Panc1 (cell line): ENCODE results near the gene ZNF684. TPM values are rescaled to one million over a fixed set of nuclear protein-coding genes. Genes with fewer than 3 reads are reported as not detected.

Experiments used
- ATAC-seq: fragments of 200-7000 bp; cut with Tn5 transposase; 2 replicates; pipeline ENCODE4 v1.9.1; 2020; ENCODE audit warnings: mild to moderate bottlenecking, moderate library complexity
- BruUV-seq: library from RNA; stranded (reverse); fragments of 400-500 nt; replicated peaks from 2 replicates; lab custom pipeline; 2021; lab: Mats Ljungman, UMichigan
- CTCF ChIA-PET: fragments of 300-600 bp; sonication (Branson Sonifier 250); formaldehyde crosslinking; loops from one replicate; lab custom pipeline; 2022; ENCODE audit warnings: antibody characterized with exemption; lab: Charles Lee
- POLR2A ChIA-PET: fragments of 300-600 bp; sonication (Branson Sonifier 250); formaldehyde crosslinking; loops from one replicate; lab custom pipeline; 2022; ENCODE audit warnings: antibody characterized with exemption; lab: Charles Lee
- DNase-seq: peaks from one replicate; pipeline ENCODE4 v3.0.0-alpha.2; 2010; ENCODE audit warnings: low read depth, low spot score
- H3K27ac ChIP-seq: 2 replicates; pipeline ENCODE4 v1.5.1; 2011; ENCODE audit warnings: mild to moderate bottlenecking, low read length, inconsistent platforms
- H3K27me3 ChIP-seq: fragments of 200-500 bp; sonication (Bioruptor generic); 2 replicates; pipeline ENCODE4 v1.6.0; 2014; ENCODE audit warnings: low read length, inconsistent platforms; ENCODE audit not compliant: control insufficient read depth, insufficient read depth
- H3K36me3 ChIP-seq: fragments of 200-500 bp; sonication (Bioruptor generic); 2 replicates; pipeline ENCODE4 v1.5.1; 2014; ENCODE audit warnings: inconsistent platforms, mild to moderate bottlenecking, low read length, moderate library complexity; ENCODE audit not compliant: control insufficient read depth, insufficient read depth
- H3K4me1 ChIP-seq: 2 replicates; pipeline ENCODE4 v1.5.1; 2011; ENCODE audit warnings: inconsistent platforms, mild to moderate bottlenecking, low read length, moderate library complexity; ENCODE audit not compliant: control insufficient read depth, insufficient read depth
- H3K4me3 ChIP-seq, 2 experiments: 2 replicates each; pipeline ENCODE4 v1.5.1; 2011 to 2012; ENCODE audit warnings: low read depth in 2 of 2, low read length in 2 of 2, mild to moderate bottlenecking in 2 of 2, inconsistent platforms in 1 of 2, moderate library complexity in 1 of 2
- H3K9me3 ChIP-seq: fragments of 200-500 bp; sonication (Bioruptor generic); 2 replicates; pipeline ENCODE4 v1.5.1; 2014; ENCODE audit warnings: low read depth, mild to moderate bottlenecking, inconsistent platforms, low read length, moderate library complexity; ENCODE audit not compliant: control insufficient read depth, insufficient read depth
- CTCF ChIP-seq: fragments of 450-650 bp; IDR thresholded peaks from 2 replicates; pipeline ENCODE4 v1.5.1; 2017; ENCODE audit warnings: mild to moderate bottlenecking
- POLR2AphosphoS5 ChIP-seq: IDR thresholded peaks from 2 replicates; pipeline ENCODE4 v1.6.1; 2012; ENCODE audit warnings: mild to moderate bottlenecking, low read depth, low read length, moderate library complexity
- REST ChIP-seq, 2 experiments: IDR thresholded peaks; 2 replicates each; pipeline ENCODE4 v1.6.1; 2011 to 2012; ENCODE audit warnings: low read depth in 2 of 2, control low read depth in 1 of 2, low read length in 1 of 2, mild to moderate bottlenecking in 1 of 2, moderate library complexity in 1 of 2; ENCODE audit not compliant: insufficient read depth in 1 of 2
- SIN3A ChIP-seq: IDR thresholded peaks from 2 replicates; pipeline ENCODE4 v1.6.1; 2012; ENCODE audit warnings: low read depth, mild to moderate bottlenecking, low read length, moderate library complexity, borderline replicate concordance; ENCODE audit not compliant: insufficient read depth
- TCF7L2 ChIP-seq: IDR thresholded peaks from 2 replicates; pipeline ENCODE4 v1.6.1; 2011; ENCODE audit warnings: mild to moderate bottlenecking, low read depth, low read length, inconsistent platforms
- in situ Hi-C: cut with HindIII; loops from 2 replicates; pipeline ENCODE4 v1.10.0; 2016; ENCODE audit warnings: low sequenced_read_pairs, low pct_unique_long_range_greater_than_20kb
- intact Hi-C: fragments of 100-400 bp; cut with micrococcal nuclease; formaldehyde crosslinking; loops from one replicate; pipeline ENCODE4 v1.10.0; 2022; ENCODE audit not compliant: unreplicated experiment
- total RNA-seq: library from RNA; stranded (reverse); gene quantifications from one replicate; pipeline ENCODE4 v1.2.1, GENCODE V29; 2021; ENCODE audit not compliant: unreplicated experiment

Gene ZNF684
- total RNA-seq, 1 experiment from 2014 or later: 5.3 TPM

GRCh38 chr1:40583980-40584379, 52.5 kb downstream of the ZNF684 start:
- TF ChIP-seq CTCF (no peak), SIN3A (no peak), POLR2AphosphoS5 (no peak), REST (IDR thresholded peaks at IDR 0.05; ENCODE audit: insufficient read depth in 1 of 2, low read depth in 2 of 2, low read length in 1 of 2) (no peak), TCF7L2 (no peak)
- Histone ChIP-seq H3K27me3 (no peaks in the 10 kb centered on the region; the same call in 1 of the 2 replicates), H3K4me1 (no peaks in the 10 kb centered on the region; the same call in 1 of the 2 replicates), H3K36me3 (no peaks in the 10 kb centered on the region), H3K4me3 (no peak overlapping the region), H3K27ac (no peak overlapping the region), H3K9me3 (no peaks in the 10 kb centered on the region)
- in situ Hi-C loops (no loop called here), intact Hi-C loops (no loop called here)
- BruUV-seq: no TSS peak
- ATAC-seq (no peak), DNase-seq (no peak)
- ChIA-PET CTCF (no interaction called here), POLR2A (no interaction called here)

GRCh38 chr1:40588586-40588985, 57.1 kb downstream of the ZNF684 start:
- CTCF ChIA-PET: no interaction called here

More at GRCh38 chr1:40588586-40588985, 57.1 kb downstream of the ZNF684 start:
- no peak for TF ChIP-seq REST (IDR thresholded peaks at IDR 0.05; ENCODE audit: insufficient read depth in 1 of 2, low read depth in 2 of 2, low read length in 1 of 2)
- TF ChIP-seq TCF7L2: no peak
- no peak for TF ChIP-seq CTCF
- TF ChIP-seq SIN3A: no peak
- TF ChIP-seq POLR2AphosphoS5: no peak
- Histone ChIP-seq H3K36me3 (no peaks in the 10 kb centered on the region), H3K27me3 (no peaks in the 10 kb centered on the region; the same call in 1 of the 2 replicates), H3K9me3 (no peaks in the 10 kb centered on the region), H3K27ac (no peak overlapping the region), H3K4me1 (no peaks in the 10 kb centered on the region; the same call in 1 of the 2 replicates), H3K4me3 (no peak overlapping the region)
- BruUV-seq: no TSS peak
- POLR2A ChIA-PET: no interaction called here
- ATAC-seq (no peak), DNase-seq (no peak)
- in situ Hi-C loops (no loop called here), intact Hi-C loops (no loop called here)
